IMR-90 (cell line): ENCODE measurements around the gene GLUD1.
"Not testable (repeated sequence)": the region's sequence is repeated elsewhere in the genome, so short reads cannot be mapped to it uniquely, and the experiment has no call there.

ENCODE experiments used
- BHLHE40 ChIP-seq: fragments of 150-350 bp; IDR thresholded peaks from 2 replicates; pipeline ENCODE4 v1.6.1; 2016; ENCODE audit warnings: mild to moderate bottlenecking, low read depth, low read length
- CEBPB ChIP-seq: IDR thresholded peaks from 2 replicates; pipeline ENCODE4 v1.6.1; 2012; ENCODE audit warnings: low read depth, low read length, improper control_type of control experiment
- FOS ChIP-seq: fragments of 150-350 bp; IDR thresholded peaks from 2 replicates; pipeline ENCODE4 v1.6.1; 2016; ENCODE audit warnings: low read depth, low read length
- MAFK ChIP-seq: IDR thresholded peaks from 2 replicates; pipeline ENCODE4 v1.6.1; 2012; ENCODE audit warnings: low read depth, low read length, improper control_type of control experiment
- POLR2A ChIP-seq: IDR thresholded peaks from 2 replicates; pipeline ENCODE4 v1.6.1; 2012; ENCODE audit warnings: mild to moderate bottlenecking, low read depth, low read length
- RAD21 ChIP-seq: IDR thresholded peaks from 2 replicates; pipeline ENCODE4 v1.6.1; 2012; ENCODE audit warnings: low read length, improper control_type of control experiment
- RCOR1 ChIP-seq: IDR thresholded peaks from 2 replicates; pipeline ENCODE4 v1.6.1; 2012; ENCODE audit warnings: mild to moderate bottlenecking, low read length, improper control_type of control experiment; ENCODE audit not compliant: insufficient replicate concordance
- RFX5 ChIP-seq: IDR thresholded peaks from 2 replicates; pipeline ENCODE4 v1.8.0; 2012; ENCODE audit warnings: low read depth, mild to moderate bottlenecking, low read length, moderate library complexity
- TF ChIP-seq, protein P1 (sequence below): conservative IDR thresholded peaks from 2 replicates; pipeline ENCODE4 v1.5.1; 2012; ENCODE audit warnings: mild to moderate bottlenecking, low read depth, low read length, improper control_type of control experiment
- TF ChIP-seq, protein P2 (sequence below): fragments of 150-350 bp; IDR thresholded peaks from 2 replicates; pipeline ENCODE4 v1.6.1; 2017; ENCODE audit warnings: mild to moderate bottlenecking, antibody characterized with exemption, low read length, low read depth

DNA sequence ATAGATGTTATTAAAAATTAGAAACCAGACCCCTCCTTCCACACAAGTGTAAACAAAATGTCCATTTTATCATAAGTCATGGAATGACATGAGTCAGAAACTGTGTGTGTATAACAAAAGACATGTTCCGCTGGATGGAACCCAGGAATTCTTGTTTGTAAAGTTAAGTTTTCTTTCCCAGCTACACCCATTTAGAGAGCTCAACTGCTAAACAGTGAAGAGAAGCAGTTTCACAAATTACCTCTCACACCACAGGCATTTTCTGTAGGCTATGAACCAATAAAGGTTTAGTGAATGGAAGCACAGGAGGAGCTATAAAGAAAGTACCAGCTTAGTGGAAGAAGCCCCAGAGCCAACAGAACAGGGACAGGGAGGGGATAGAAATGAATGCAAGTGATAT is 12.4 kb downstream of the GLUD1 start:
- not testable (repeated sequence) for TF ChIP-seq RFX5, RAD21, POLR2A, RCOR1, CEBPB, FOS, MAFK, BHLHE40
- TF ChIP-seq, protein P1, sequence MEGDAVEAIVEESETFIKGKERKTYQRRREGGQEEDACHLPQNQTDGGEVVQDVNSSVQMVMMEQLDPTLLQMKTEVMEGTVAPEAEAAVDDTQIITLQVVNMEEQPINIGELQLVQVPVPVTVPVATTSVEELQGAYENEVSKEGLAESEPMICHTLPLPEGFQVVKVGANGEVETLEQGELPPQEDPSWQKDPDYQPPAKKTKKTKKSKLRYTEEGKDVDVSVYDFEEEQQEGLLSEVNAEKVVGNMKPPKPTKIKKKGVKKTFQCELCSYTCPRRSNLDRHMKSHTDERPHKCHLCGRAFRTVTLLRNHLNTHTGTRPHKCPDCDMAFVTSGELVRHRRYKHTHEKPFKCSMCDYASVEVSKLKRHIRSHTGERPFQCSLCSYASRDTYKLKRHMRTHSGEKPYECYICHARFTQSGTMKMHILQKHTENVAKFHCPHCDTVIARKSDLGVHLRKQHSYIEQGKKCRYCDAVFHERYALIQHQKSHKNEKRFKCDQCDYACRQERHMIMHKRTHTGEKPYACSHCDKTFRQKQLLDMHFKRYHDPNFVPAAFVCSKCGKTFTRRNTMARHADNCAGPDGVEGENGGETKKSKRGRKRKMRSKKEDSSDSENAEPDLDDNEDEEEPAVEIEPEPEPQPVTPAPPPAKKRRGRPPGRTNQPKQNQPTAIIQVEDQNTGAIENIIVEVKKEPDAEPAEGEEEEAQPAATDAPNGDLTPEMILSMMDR: not testable (repeated sequence)
- TF ChIP-seq, protein P2, sequence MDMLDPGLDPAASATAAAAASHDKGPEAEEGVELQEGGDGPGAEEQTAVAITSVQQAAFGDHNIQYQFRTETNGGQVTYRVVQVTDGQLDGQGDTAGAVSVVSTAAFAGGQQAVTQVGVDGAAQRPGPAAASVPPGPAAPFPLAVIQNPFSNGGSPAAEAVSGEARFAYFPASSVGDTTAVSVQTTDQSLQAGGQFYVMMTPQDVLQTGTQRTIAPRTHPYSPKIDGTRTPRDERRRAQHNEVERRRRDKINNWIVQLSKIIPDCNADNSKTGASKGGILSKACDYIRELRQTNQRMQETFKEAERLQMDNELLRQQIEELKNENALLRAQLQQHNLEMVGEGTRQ: not testable (repeated sequence)
